Adrenal gland (tissue), 12 donors: ENCODE data around the gene HCRTR1. TPM values are rescaled to one million over a fixed set of nuclear protein-coding genes. Genes with fewer than 3 reads are reported as not detected.
A peak's percentile ranks its signal among the peaks of the same experiment; 100 is the strongest.

Experiments
- DNase-seq, 7 donors: peaks; one replicate each; pipeline ENCODE4 v3.0.0-alpha.2; 2019 to 2020
- H3K27ac ChIP-seq, 5 donors: fragments of 200-600 bp; sonication (generic) in 4 of 5; 1 replicate in 3 of 5; 2 replicates in 2 of 5; pipeline versions ENCODE4 v1.5.1 to v1.8.0; 2016 to 2020; ENCODE audit warnings: mild to moderate bottlenecking in 1 of 5
- H3K27me3 ChIP-seq: fragments of 200-600 bp; 2 replicates; pipeline ENCODE4 v1.8.0; 2021
- H3K36me3 ChIP-seq, 2 donors: fragments of 200-600 bp; replicated peaks in 1 of 2; 1 replicate in 1 of 2; 2 replicates in 1 of 2; pipeline versions ENCODE4 v1.5.1 to v1.8.0; 2018 to 2022
- H3K4me1 ChIP-seq, 2 donors: fragments of 200-600 bp; replicated peaks in 1 of 2; 1 replicate in 1 of 2; 2 replicates in 1 of 2; pipeline versions ENCODE4 v1.5.1 to v1.8.0; 2018 to 2021
- H3K4me3 ChIP-seq, 4 donors: fragments of 200-600 bp; sonication (generic) in 3 of 4; one replicate each; pipeline ENCODE4 v1.5.1; 2016 to 2018
- H3K9me3 ChIP-seq, 3 donors: fragments of 200-600 bp; sonication (generic) in 1 of 3; replicated peaks in 1 of 3; 1 replicate in 2 of 3; 2 replicates in 1 of 3; pipeline versions ENCODE4 v1.5.1 to v1.8.0; 2016 to 2021
- CTCF ChIP-seq, 6 experiments: fragments of 450-650 bp in 4 of 6; fragments of 200-600 bp in 2 of 6; sonication (generic) in 1 of 6; IDR thresholded peaks; 1 replicate in 5 of 6; 2 replicates in 1 of 6; pipeline versions ENCODE4 v1.5.1 to v1.8.0; 2016 to 2021; ENCODE audit warnings: antibody characterized with exemption in 6 of 6, mild to moderate bottlenecking in 2 of 6, moderate library complexity in 1 of 6
- POLR2A ChIP-seq, 2 donors: fragments of 450-650 bp; IDR thresholded peaks; one replicate each; pipeline ENCODE4 v1.6.1; 2017; ENCODE audit warnings: antibody characterized with exemption in 2 of 2, mild to moderate bottlenecking in 2 of 2, moderate library complexity in 1 of 2
- WGBS, 4 donors: extraction: QIAGEN DNeasy Blood & Tissue Kit in 2 of 4; methylation state at CpG; one replicate each; pipeline versions ENCODE4 v1.1.5 to v1.1.7; 2013 to 2017; 5-methylcytosine and 5-hydroxymethylcytosine counted together
- intact Hi-C, 2 donors: fragments of 100-400 bp; cut with DNase I; formaldehyde crosslinking; loops; one replicate each; pipeline versions ENCODE4 v1.14.1 to v1.15.0; 2022 to 2023
- polyA plus RNA-seq, 3 donors: library from polyadenylated mRNA; stranded (reverse); fragments of 200-250 nt in 2 of 3; fragments of 350-450 nt in 1 of 3; fragmentation: Illumina TruSeq in 1 of 3; extraction: RNeasy Lipid Tissue Mini Kit (QIAGEN cat#74804) in 1 of 3; gene quantifications; one replicate each; pipeline ENCODE4 v1.2.3, GENCODE V29; 2013 to 2014
- total RNA-seq, 9 donors: library from RNA; depleted of rRNA in 4 of 9; stranded (reverse); fragments of >200 nt in 4 of 9; fragments of 120-200 nt in 1 of 9; fragmentation: NEBNext Ultra II Directional in 1 of 9; extraction: Animal tissue kit (Norgen Biotek cat#: 25700) in 1 of 9; gene quantifications; one replicate each; pipeline versions ENCODE4 v1.1.0 to v1.2.4, GENCODE V29; 2013 to 2023
- donor health status: healthy with polysubstance abuse.
- donor health status: Bipolar disorder and iron deficiency.
- donor health status: DM: yes; HTN: yes; CAD: no.
- donor health status: DM: no; HTN: no; CAD: no.
- donor health status: DM: no; HTN: no; CAD: no.
- donor health status: DM: yes; HTN: yes; CAD: no.

HCRTR1 gene
- total and polyA plus RNA-seq, 12 donors = 0.11 to 3.5 (median 0.98) TPM; not detected in 5

- Histone ChIP-seq H3K36me3 (peaks cover 0 to 34% of the 10 kb centered on the region in 2 donors), H3K9me3 (no peaks in the 10 kb centered on the region), H3K4me3 (no peak overlapping the region), H3K27me3 (no peaks in the 10 kb centered on the region), H3K4me1 (peaks cover 27 to 34% of the 10 kb centered on the region in 2 donors), H3K27ac (peak overlapping the region; percentile 53 to 89 (median 79))
- intact Hi-C loops = no loop called here
- WGBS, 4 donors = 23 to 63% (median 33%) methylated on average over 9 to 23 of the region's 23 CpGs
- peak in 1 of 2 donors; percentile 61 for TF ChIP-seq POLR2A (IDR thresholded peaks at IDR 0.05)
- TF ChIP-seq CTCF (IDR thresholded peaks at IDR 0.05) = no peak
- peak; percentile 74 to 89 (median 85) for DNase-seq
Measured at GRCh38 chr1:31626223-31627207, 9.0 kb downstream of the HCRTR1 start.

GRCh38 chr1:31627301-31627929 is 9.9 kb downstream of the HCRTR1 start:
- 18 to 40% (median 22%) methylated on average over 2 to 13 of the region's 13 CpGs for WGBS, 4 donors
- DNase-seq = peak; percentile 71 to 94 (median 85)
- Histone ChIP-seq H3K4me1 (peaks cover 27 to 34% of the 10 kb centered on the region in 2 donors), H3K36me3 (peaks cover 0 to 43% of the 10 kb centered on the region in 2 donors), H3K9me3 (no peaks in the 10 kb centered on the region), H3K27ac (peak overlapping the region; percentile 53 to 89 (median 79)), H3K27me3 (no peaks in the 10 kb centered on the region), H3K4me3 (no peak overlapping the region)
- intact Hi-C loops = no loop called here
- no peak for TF ChIP-seq CTCF (IDR thresholded peaks at IDR 0.05)
- TF ChIP-seq POLR2A (IDR thresholded peaks at IDR 0.05) = no peak

GRCh38 chr1:31627930-31628559 is 10.6 kb downstream of the HCRTR1 start:
- peaks cover 0 to 49% of the 10 kb centered on the region in 2 donors for H3K36me3 ChIP-seq
- H3K9me3 ChIP-seq = no peaks in the 10 kb centered on the region
- intact Hi-C loops = no loop called here
- 51 to 59% (median 54%) methylated on average over 9 to 11 of the region's 11 CpGs for WGBS, 4 donors
- H3K4me1 ChIP-seq = peaks cover 27 to 34% of the 10 kb centered on the region in 2 donors
- H3K27ac ChIP-seq = peak overlapping the region; percentile 18 to 89 (median 75)
- no peak overlapping the region for H3K4me3 ChIP-seq
- TF ChIP-seq CTCF (IDR thresholded peaks at IDR 0.05) = no peak
- peak in 1 of 2 donors; percentile 24 for TF ChIP-seq POLR2A (IDR thresholded peaks at IDR 0.05)
- no peaks in the 10 kb centered on the region for H3K27me3 ChIP-seq
- DNase-seq = peak in 5 of 7 donors; percentile 67 to 83 (median 73)
